ENCODE data around the gene PSPH.
"Not testable (repeated sequence)": the region's sequence is repeated elsewhere in the genome, so short reads cannot be mapped to it uniquely, and the experiment has no call there.

PSPH gene

DNA sequence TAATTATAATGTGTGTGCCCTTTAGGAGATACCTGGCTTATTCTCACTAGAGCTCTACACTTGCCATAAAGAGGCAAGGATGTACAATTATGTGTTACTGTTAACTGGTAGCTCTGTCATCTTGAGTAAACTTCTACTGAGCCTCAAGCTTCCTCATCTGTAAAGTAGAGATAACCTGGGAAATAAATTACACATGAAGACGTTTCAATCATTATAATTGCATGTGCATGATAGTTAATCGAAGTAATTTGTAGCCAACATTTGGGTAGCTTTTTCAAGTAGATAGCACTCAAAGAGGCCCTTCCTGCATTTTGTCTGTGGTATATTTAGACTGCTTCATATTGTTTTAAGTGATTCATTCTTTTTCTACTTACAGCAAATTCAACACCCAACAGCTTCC lies 2.7 kb upstream of the PSPH start:
- H3K9me3 ChIP-seq (ENCODE audit: control insufficient read depth, insufficient read depth, low read length), result no peaks in the 10 kb centered on the region
- H3K27me3 ChIP-seq (ENCODE audit: control insufficient read depth, insufficient read depth, low read length), result no peaks in the 10 kb centered on the region
- H3K36me3 ChIP-seq (ENCODE audit: control insufficient read depth, insufficient read depth, low read length), result peaks cover 63% of the 10 kb centered on the region
- H3K27ac ChIP-seq (ENCODE audit: low read depth, low read length), result no peak overlapping the region
- peaks cover 10% of the 10 kb centered on the region; the same call in 1 of the 2 replicates for H3K4me1 ChIP-seq (ENCODE audit: control insufficient read depth, insufficient read depth, low read length)
- 0 out of 2 replicates have a peak overlapping the region, but pooled peaks have one; percentile 9 for H3K4me3 ChIP-seq (ENCODE audit: low read depth, low read length)
- H3K9ac ChIP-seq (ENCODE audit: low read depth, low read length), result no peak overlapping the region

DNA sequence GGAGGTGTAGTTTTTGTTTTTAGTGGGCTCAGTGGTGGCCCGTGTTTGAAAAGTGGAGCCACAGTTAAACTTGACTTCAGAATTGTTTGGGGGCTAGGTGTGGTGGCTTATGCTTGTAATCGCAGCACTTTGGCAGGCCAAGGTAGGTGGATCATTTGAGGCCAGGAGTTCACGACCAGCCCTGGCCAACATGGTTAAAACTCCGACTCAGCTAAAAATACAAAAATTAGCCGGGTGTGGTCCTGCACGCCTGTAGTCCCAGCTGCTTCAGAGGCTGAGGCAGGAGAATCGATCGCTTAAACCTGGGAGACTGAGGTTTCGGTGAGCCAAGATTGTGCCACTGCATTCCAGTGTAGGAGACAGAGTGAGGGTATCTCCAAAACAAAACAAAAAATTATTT lies 2.1 kb upstream of the PSPH start:
- H3K4me3 ChIP-seq (ENCODE audit: low read depth, low read length), result peak overlapping the region; percentile 90
- H3K36me3 ChIP-seq (ENCODE audit: control insufficient read depth, insufficient read depth, low read length), result peaks cover 57% of the 10 kb centered on the region
- peak overlapping the region; percentile 99 for H3K9ac ChIP-seq (ENCODE audit: low read depth, low read length)
- H3K4me1 ChIP-seq (ENCODE audit: control insufficient read depth, insufficient read depth, low read length), result peaks cover 10% of the 10 kb centered on the region; the same call in 1 of the 2 replicates
- no peaks in the 10 kb centered on the region for H3K27me3 ChIP-seq (ENCODE audit: control insufficient read depth, insufficient read depth, low read length)
- H3K9me3 ChIP-seq (ENCODE audit: control insufficient read depth, insufficient read depth, low read length), result no peaks in the 10 kb centered on the region
- peak overlapping the region; percentile 40 for H3K27ac ChIP-seq (ENCODE audit: low read depth, low read length)

DNA sequence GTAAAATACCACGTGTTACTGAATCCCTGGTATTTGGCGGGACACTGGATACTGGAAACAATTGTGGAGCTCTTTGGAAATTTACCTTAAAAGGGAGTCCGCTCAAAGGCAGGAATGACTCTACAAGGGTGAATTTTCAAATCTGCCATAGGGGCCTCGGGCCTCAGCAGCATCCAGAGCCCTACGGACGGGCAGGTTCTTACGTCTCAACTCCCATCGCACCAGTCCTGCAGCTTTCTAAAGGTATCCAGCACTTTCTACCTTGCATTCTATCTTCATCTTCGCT lies 248 bp downstream of the PSPH start:
- H3K27ac ChIP-seq (ENCODE audit: low read depth, low read length), result peak overlapping the region; percentile 93
- peaks cover 33% of the 10 kb centered on the region for H3K36me3 ChIP-seq (ENCODE audit: control insufficient read depth, insufficient read depth, low read length)
- no peaks in the 10 kb centered on the region for H3K9me3 ChIP-seq (ENCODE audit: control insufficient read depth, insufficient read depth, low read length)
- no peaks in the 10 kb centered on the region for H3K27me3 ChIP-seq (ENCODE audit: control insufficient read depth, insufficient read depth, low read length)
- peak overlapping the region; percentile 90 for H3K4me3 ChIP-seq (ENCODE audit: low read depth, low read length)
- peak overlapping the region; percentile 99 for H3K9ac ChIP-seq (ENCODE audit: low read depth, low read length)
- peaks cover 10% of the 10 kb centered on the region; the same call in 1 of the 2 replicates for H3K4me1 ChIP-seq (ENCODE audit: control insufficient read depth, insufficient read depth, low read length)

DNA sequence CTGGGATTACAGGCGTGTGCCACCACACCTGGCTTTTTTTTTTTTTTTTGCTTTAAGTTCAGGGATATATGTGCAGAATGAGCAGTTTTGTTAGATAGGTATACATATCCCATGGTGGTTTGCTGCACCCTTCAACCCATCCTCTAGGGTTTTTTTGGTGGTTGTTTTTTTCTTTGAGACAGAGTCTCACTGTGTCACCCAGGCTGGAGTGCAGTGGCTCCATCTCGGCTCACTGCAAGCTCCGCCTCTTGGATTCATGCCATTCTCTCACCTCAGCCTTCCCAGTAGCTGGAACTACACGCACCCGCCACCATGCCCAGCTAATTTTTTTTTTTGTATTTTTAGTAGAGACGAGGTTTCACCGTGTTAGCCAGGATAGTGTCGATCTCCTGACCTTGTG lies 2.5 kb downstream of the PSPH start:
- not testable (repeated sequence) for H3K9ac ChIP-seq (ENCODE audit: low read depth, low read length); H3K27me3 ChIP-seq (ENCODE audit: control insufficient read depth, insufficient read depth, low read length); H3K27ac ChIP-seq (ENCODE audit: low read depth, low read length); H3K9me3 ChIP-seq (ENCODE audit: control insufficient read depth, insufficient read depth, low read length); H3K4me3 ChIP-seq (ENCODE audit: low read depth, low read length)
- Histone ChIP-seq H3K36me3 (ENCODE audit: control insufficient read depth, insufficient read depth, low read length) (peaks cover 15% of the 10 kb centered on the region), H3K4me1 (ENCODE audit: control insufficient read depth, insufficient read depth, low read length) (peaks cover 10% of the 10 kb centered on the region; the same call in 1 of the 2 replicates)

DNA sequence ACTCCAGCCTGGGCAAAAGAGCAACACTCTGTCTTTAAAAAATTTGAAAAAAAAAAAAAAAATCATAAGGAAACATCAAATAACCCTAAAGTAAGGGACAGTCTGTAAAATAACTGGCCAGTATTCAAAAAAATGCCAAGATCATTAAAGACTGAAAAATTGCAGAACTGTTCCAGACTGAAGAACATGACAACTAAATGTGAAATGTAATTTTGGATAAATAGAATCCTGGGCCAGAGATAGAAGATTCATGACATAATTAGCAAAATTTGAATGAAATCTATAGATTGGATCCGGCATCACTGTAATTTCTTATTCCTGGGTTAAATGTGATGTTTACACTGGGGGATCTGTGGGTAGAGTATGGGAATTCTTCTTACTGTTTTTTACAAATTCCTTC lies 3.0 kb downstream of the PSPH start:
- Histone ChIP-seq H3K36me3 (ENCODE audit: control insufficient read depth, insufficient read depth, low read length) (peaks cover 10% of the 10 kb centered on the region), H3K27ac (ENCODE audit: low read depth, low read length) (no peak overlapping the region), H3K9me3 (ENCODE audit: control insufficient read depth, insufficient read depth, low read length) (no peaks in the 10 kb centered on the region), H3K27me3 (ENCODE audit: control insufficient read depth, insufficient read depth, low read length) (no peaks in the 10 kb centered on the region), H3K4me1 (ENCODE audit: control insufficient read depth, insufficient read depth, low read length) (peaks cover 8% of the 10 kb centered on the region; the same call in 1 of the 2 replicates), H3K4me3 (ENCODE audit: low read depth, low read length) (no peak overlapping the region), H3K9ac (ENCODE audit: low read depth, low read length) (no peak overlapping the region)

DNA sequence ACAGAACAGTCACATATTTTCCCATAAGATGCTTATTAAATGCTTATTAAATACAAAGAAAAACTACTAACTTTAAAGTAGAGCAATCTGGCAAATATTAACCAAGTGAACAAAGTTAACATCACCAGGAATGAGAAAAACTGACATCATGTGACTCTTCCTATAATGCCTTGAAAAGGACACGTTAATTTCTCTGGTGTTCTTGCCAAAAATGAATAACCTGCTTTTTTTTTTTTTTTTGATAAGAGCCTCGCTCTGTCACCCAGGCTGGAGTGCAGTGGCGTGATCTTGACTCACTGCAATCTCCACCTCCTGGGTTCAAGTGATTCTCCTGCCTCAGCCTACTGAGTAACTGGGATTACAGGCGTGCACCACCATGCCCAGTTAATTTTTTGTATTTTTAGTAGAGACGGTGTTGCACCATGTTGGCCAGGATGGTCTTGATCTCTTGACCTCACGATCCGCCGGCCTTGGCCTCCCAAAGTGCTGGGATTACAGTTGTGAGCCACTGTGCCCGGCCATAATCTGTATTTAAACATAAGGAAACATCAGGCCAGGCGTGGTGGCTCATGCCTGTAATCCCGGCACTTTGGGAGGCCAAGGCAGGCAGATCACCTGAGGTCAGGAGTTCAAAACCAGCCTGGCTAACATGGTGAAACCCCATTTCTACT lies 3.7 kb downstream of the PSPH start:
- not testable (repeated sequence) for H3K9me3 ChIP-seq (ENCODE audit: control insufficient read depth, insufficient read depth, low read length); H3K36me3 ChIP-seq (ENCODE audit: control insufficient read depth, insufficient read depth, low read length); H3K9ac ChIP-seq (ENCODE audit: low read depth, low read length); H3K27me3 ChIP-seq (ENCODE audit: control insufficient read depth, insufficient read depth, low read length); H3K4me1 ChIP-seq (ENCODE audit: control insufficient read depth, insufficient read depth, low read length); H3K4me3 ChIP-seq (ENCODE audit: low read depth, low read length)
- peak overlapping the region; percentile 7 for H3K27ac ChIP-seq (ENCODE audit: low read depth, low read length)

DNA sequence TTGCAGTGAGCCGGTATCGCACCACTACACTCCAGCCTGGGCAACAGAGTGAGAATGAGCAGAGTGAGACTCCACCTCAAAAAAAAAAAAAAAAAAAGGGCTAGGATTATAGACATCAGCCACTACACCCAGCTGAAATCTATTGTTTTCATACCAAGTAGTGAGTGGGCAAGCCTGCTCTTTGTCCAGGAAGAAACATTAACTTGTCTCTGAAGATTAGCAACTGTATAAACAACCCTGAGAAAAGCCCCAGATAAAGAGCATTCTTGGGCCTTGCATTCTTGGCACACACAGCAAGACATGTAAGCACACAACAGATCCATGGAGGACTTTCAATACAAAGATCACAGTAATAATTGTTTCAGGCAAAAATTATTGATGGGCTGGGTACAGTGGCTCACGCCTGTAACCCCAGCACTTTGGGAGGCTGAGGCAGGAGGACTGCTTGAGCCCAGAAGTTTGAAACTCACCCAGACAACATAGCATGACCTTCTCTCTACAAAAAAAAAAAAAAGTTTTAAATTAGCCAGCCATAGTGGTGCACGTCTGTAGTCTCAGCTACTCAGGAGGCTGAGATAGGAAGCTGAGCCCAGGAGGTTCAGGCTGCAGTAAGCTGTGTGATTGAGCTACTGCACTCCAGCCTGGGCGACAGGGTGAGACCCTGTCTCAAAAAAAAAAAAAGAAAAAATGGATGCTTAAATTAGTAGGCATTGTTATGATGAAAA lies 4.4 kb downstream of the PSPH start:
- no peaks in the 10 kb centered on the region for H3K9me3 ChIP-seq (ENCODE audit: control insufficient read depth, insufficient read depth, low read length)
- H3K27ac ChIP-seq (ENCODE audit: low read depth, low read length), result peak overlapping the region; percentile 7
- peaks cover 10% of the 10 kb centered on the region; the same call in 1 of the 2 replicates for H3K36me3 ChIP-seq (ENCODE audit: control insufficient read depth, insufficient read depth, low read length)
- 0 out of 2 replicates have a peak, but pooled peaks cover 2% of the 10 kb centered on the region for H3K4me1 ChIP-seq (ENCODE audit: control insufficient read depth, insufficient read depth, low read length)
- H3K27me3 ChIP-seq (ENCODE audit: control insufficient read depth, insufficient read depth, low read length), result no peaks in the 10 kb centered on the region
- no peak overlapping the region for H3K4me3 ChIP-seq (ENCODE audit: low read depth, low read length)
- no peak overlapping the region for H3K9ac ChIP-seq (ENCODE audit: low read depth, low read length)

DNA sequence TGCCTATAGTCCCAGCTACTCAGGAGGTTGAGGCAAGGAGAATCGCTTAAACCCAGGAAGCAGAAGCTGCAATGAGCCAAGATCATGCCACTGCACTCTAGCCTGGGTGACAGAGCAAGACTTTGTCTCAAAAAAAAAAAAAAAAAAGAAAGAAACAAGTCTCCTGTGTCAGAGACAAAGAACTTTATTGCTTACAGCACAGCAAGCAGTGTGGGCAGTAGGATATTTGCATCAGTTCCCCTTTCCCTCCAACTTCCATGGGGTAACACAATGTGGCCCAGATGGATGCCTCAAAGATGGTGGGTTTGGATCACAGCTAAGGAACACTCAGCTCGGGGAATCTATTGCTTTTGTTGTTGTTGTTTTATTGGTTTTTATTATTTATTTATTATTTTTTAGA lies 5.5 kb downstream of the PSPH start:
- not testable (repeated sequence) for H3K27me3 ChIP-seq (ENCODE audit: control insufficient read depth, insufficient read depth, low read length); H3K9me3 ChIP-seq (ENCODE audit: control insufficient read depth, insufficient read depth, low read length); H3K27ac ChIP-seq (ENCODE audit: low read depth, low read length); H3K9ac ChIP-seq (ENCODE audit: low read depth, low read length); H3K4me3 ChIP-seq (ENCODE audit: low read depth, low read length); H3K4me1 ChIP-seq (ENCODE audit: control insufficient read depth, insufficient read depth, low read length)
- H3K36me3 ChIP-seq (ENCODE audit: control insufficient read depth, insufficient read depth, low read length), result peaks cover 12% of the 10 kb centered on the region

DNA sequence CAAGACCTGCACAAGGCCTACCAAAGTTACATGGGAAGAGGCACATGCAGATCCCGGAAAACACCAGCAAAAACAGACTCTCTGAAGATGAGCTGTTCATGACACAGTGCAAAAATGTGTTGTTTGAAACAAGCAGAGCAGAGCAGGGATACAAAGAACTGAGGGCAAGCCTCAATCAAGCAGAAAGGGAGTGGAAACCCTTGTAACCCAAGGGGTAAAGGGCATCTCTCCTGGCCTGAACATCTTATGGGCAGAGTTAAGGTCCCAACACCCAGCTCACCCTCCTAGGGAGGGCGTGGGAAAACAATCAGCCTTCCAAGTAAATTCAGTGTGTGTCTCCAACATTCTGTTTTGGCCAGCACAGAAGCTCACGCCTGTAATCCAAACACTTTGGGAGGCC lies 10.5 kb downstream of the PSPH start:
- no peak overlapping the region for H3K4me3 ChIP-seq (ENCODE audit: low read depth, low read length)
- H3K4me1 ChIP-seq (ENCODE audit: control insufficient read depth, insufficient read depth, low read length), result no peaks in the 10 kb centered on the region
- H3K9ac ChIP-seq (ENCODE audit: low read depth, low read length), result no peak overlapping the region
- no peak overlapping the region for H3K27ac ChIP-seq (ENCODE audit: low read depth, low read length)
- H3K9me3 ChIP-seq (ENCODE audit: control insufficient read depth, insufficient read depth, low read length), result no peaks in the 10 kb centered on the region
- peaks cover 14% of the 10 kb centered on the region for H3K36me3 ChIP-seq (ENCODE audit: control insufficient read depth, insufficient read depth, low read length)
- H3K27me3 ChIP-seq (ENCODE audit: control insufficient read depth, insufficient read depth, low read length), result no peaks in the 10 kb centered on the region

DNA sequence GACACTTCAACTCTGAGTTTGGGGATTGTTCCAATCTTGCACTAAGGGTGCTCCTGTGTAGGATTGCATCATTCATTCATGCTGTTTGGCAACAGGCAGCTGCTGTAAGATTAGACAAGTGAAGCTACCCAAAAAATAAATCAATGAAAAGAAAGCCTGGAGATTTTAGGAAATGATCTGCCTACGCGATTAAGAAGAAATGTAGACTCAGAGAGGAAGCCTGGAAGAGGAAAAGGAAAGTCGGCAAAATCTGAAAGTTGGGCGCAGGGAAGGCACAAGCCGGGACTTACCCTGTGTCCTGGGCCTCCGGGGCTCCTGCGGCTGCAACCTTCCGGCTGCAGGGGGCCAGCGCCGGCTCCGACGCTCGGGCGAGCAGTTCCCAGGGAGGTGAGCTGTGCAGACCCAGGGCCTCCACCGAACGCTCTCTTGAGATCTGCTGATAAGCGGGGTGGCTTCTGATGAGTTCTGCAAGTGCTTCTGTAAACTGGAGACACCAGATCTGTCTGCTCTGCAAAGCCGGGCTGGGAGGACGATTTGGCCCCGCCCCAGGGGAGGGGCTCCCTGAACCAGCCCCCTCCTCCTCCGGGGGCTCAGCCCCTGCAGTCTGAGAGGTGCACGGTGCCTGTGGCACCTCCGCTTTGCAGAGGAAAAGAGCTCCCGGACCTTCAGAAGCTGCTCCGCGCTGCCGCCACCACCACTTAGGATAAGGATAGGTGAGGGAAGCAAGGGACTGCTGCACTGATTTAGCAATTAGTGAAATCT lies 17.4 kb downstream of the PSPH start:
- Histone ChIP-seq H3K4me3 (ENCODE audit: low read depth, low read length) (peak overlapping the region; percentile 97), H3K9me3 (ENCODE audit: control insufficient read depth, insufficient read depth, low read length) (no peaks in the 10 kb centered on the region), H3K36me3 (ENCODE audit: control insufficient read depth, insufficient read depth, low read length) (peaks cover 30% of the 10 kb centered on the region), H3K4me1 (ENCODE audit: control insufficient read depth, insufficient read depth, low read length) (no peaks in the 10 kb centered on the region), H3K9ac (ENCODE audit: low read depth, low read length) (peak overlapping the region; percentile 94), H3K27me3 (ENCODE audit: control insufficient read depth, insufficient read depth, low read length) (no peaks in the 10 kb centered on the region), H3K27ac (ENCODE audit: low read depth, low read length) (peak overlapping the region; percentile 92)

DNA sequence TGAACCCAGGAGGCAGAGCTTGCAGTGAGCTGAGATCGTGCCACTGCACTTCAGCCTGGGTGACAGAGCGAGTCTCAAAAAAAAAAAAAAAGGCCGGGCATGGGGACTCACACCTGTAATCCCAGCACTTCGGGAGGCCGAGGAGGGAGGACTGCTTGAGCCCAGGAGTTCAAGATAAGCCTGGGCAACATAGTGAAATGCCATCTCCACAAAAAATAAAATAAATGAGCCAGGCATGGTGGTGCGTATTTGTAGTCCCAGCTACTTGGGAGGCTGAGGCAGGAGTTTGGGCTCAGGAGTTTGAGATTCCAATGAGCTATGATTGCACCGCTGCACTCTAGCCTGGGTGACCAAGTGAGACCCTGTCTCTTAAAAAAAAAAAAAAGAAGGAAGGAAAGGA lies 18.7 kb downstream of the PSPH start:
- not testable (repeated sequence) for H3K27ac ChIP-seq (ENCODE audit: low read depth, low read length); H3K9ac ChIP-seq (ENCODE audit: low read depth, low read length); H3K4me1 ChIP-seq (ENCODE audit: control insufficient read depth, insufficient read depth, low read length); H3K27me3 ChIP-seq (ENCODE audit: control insufficient read depth, insufficient read depth, low read length); H3K9me3 ChIP-seq (ENCODE audit: control insufficient read depth, insufficient read depth, low read length)
- H3K36me3 ChIP-seq (ENCODE audit: control insufficient read depth, insufficient read depth, low read length), result peaks cover 40% of the 10 kb centered on the region
- H3K4me3 ChIP-seq (ENCODE audit: low read depth, low read length), result peak overlapping the region; percentile 97; the same call in 1 of the 2 replicates

Data from HUES48 (cell line).